Measurements from ENCODE around the gene RPS18. TPM values are rescaled to one million over a fixed set of nuclear protein-coding genes. Genes with fewer than 3 reads are reported as not detected.

The RPS18 gene
- total and polyA plus RNA-seq, 10 of the 15 experiments (the other 5 are each of a cell fraction or from before 2014, with no cell fraction given), result 4,228 to 20,828 (median 7,406) TPM

- in situ Hi-C loops (cut with MboI), result no loop called here
- H3K27me3 ChIP-seq (replicated peaks in 1 of 2; ENCODE audit: control insufficient read depth in 2 of 2, insufficient read depth in 2 of 2, low read length in 1 of 2), result no peaks in the 10 kb centered on the region
- no peaks in the 10 kb centered on the region for H3K9me3 ChIP-seq (replicated peaks; ENCODE audit: control insufficient read depth, insufficient read depth, low read length)
- intact Hi-C loops (cut with micrococcal nuclease; ENCODE audit: unreplicated experiment), result loop anchor here (2.0 to 5.0 kb wide), 2 partner anchors 68 to 116 kb away; partner anchors contain the start of gene KIFC1
- H3K4me1 ChIP-seq (ENCODE audit: control insufficient read depth, insufficient read depth, low read length), result peaks cover 22% of the 10 kb centered on the region
- ChIA-PET SMC1A (ENCODE audit: uncharacterized antibody, unreplicated experiment) (interaction anchor here (1.2 to 3.6 kb wide), 5 partner anchors 8 to 154 kb away, joined by 3 to 25 read pairs (median 5); partner anchors contain the start of genes PFDN6 and WDR46), RAD21 (ENCODE audit: unreplicated experiment) (interaction anchor here (1.3 to 2.4 kb wide), 6 partner anchors 23 to 149 kb away, joined by 3 to 14 read pairs (median 10); partner anchors contain the start of genes RGL2 and ZBTB22), POLR2A (interaction anchor here (0.5 to 3.9 kb wide), 5 partner anchors 13 to 121 kb away, joined by 5 to 38 read pairs (median 13); partner anchors contain the start of genes PFDN6, TAPBP and WDR46), CTCF (interaction anchor here (0.9 to 3.9 kb wide), 9 partner anchors 12 to 149 kb away, joined by 3 to 30 read pairs (median 7); partner anchors contain the start of genes PFDN6, RGL2, WDR46 and ZBTB22)
- FAIRE-seq (peak; percentile 47), DNase-seq (ENCODE audit: low read depth, low spot score) (no peak), ATAC-seq (peak; percentile 1)
- H4K20me1 ChIP-seq (ENCODE audit: control insufficient read depth, insufficient read depth), result peaks cover 6% of the 10 kb centered on the region
- peak overlapping the region; percentile 87 for H3K4me3 ChIP-seq
- peak overlapping the region; percentile 83 for H3K4me2 ChIP-seq (ENCODE audit: control insufficient read depth, insufficient read depth)
- H2AFZ ChIP-seq (ENCODE audit: control insufficient read depth, low read depth, low read length), result no peak overlapping the region
- no TSS peak for BruUV-seq (replicated peaks)
- H3K36me3 ChIP-seq (ENCODE audit: control insufficient read depth in 2 of 2, insufficient read depth in 2 of 2, low read length in 1 of 2), result peaks cover 22 to 25% of the 10 kb centered on the region in 2 experiments
- peaks cover 57% of the 10 kb centered on the region for H3K79me2 ChIP-seq (ENCODE audit: control insufficient read depth, insufficient read depth, low read length)
- H3K9ac ChIP-seq (ENCODE audit: control insufficient read depth, insufficient read depth, low read length), result peak overlapping the region; percentile 88
- H3K27ac ChIP-seq (ENCODE audit: control insufficient read depth, insufficient read depth), result peak overlapping the region; percentile 86
- TF ChIP-seq CBFB (IDR thresholded peaks at IDR 0.05; ENCODE audit: low read depth), result no peak
- TF ChIP-seq SREBF2 (IDR thresholded peaks at IDR 0.05; ENCODE audit: low read length), result no peak
- no peak for TF ChIP-seq NRF1 (conservative IDR thresholded peaks at IDR 0.05; ENCODE audit: low read depth, low read length)
- no peak for TF ChIP-seq PBX3 (IDR thresholded peaks at IDR 0.05; ENCODE audit: insufficient replicate concordance, low read depth, low read length)
- TF ChIP-seq SUZ12 (IDR thresholded peaks at IDR 0.05; ENCODE audit: unreplicated experiment), result no peak
- TF ChIP-seq CREM (IDR thresholded peaks at IDR 0.05; ENCODE audit: low read depth), result no peak
- TF ChIP-seq FOS (IDR thresholded peaks at IDR 0.05; ENCODE audit: borderline replicate concordance, extremely low read depth, insufficient read length), result no peak
- TF ChIP-seq BCL11A (IDR thresholded peaks at IDR 0.05; ENCODE audit: low read depth, low read length), result no peak
- TF ChIP-seq ATF7 (IDR thresholded peaks at IDR 0.05; ENCODE audit: low read depth), result no peak
- TF ChIP-seq SRF (IDR thresholded peaks at IDR 0.05; ENCODE audit: low read depth in 2 of 2, low read length in 2 of 2), result no peak
- TF ChIP-seq IRF4 (IDR thresholded peaks at IDR 0.05; ENCODE audit: low read depth, low read length), result no peak
- TF ChIP-seq PAX5 (IDR thresholded peaks at IDR 0.05; ENCODE audit: borderline replicate concordance, low read depth, low read length), result no peak
- TF ChIP-seq SP1 (IDR thresholded peaks at IDR 0.05; ENCODE audit: low read depth, low read length), result no peak
- TF ChIP-seq CEBPB (IDR thresholded peaks at IDR 0.05; ENCODE audit: borderline replicate concordance in 1 of 2, low read depth in 2 of 2, low read length in 2 of 2), result no peak
- no peak for TF ChIP-seq GABPA (IDR thresholded peaks at IDR 0.05; ENCODE audit: low read depth)
- no peak for TF ChIP-seq CUX1 (IDR thresholded peaks at IDR 0.05; ENCODE audit: insufficient replicate concordance, low read depth, low read length)
- no peak for TF ChIP-seq NKRF (conservative IDR thresholded peaks at IDR 0.05)
- no peak for TF ChIP-seq ZZZ3 (IDR thresholded peaks at IDR 0.05; ENCODE audit: control insufficient read depth, insufficient read length, low read depth)
These were observed 4.6 kb downstream of the RPS18 start for GRCh38 chr6:33276581-33276863.
